Activated CD4-positive, alpha-beta T cell treated with anti-CD3 and anti-CD28 coated beads, Interleukin-2, amount 10 ng/mL, durations not matched to agents 7 days and 5 days (primary cell): ENCODE measurements around the gene OR2AE1. TPM values are rescaled to one million over a fixed set of nuclear protein-coding genes. Genes with fewer than 3 reads are reported as not detected.

ENCODE experiments used
- CTCF ChIA-PET: fragments of 350-600 bp; sonication (Branson Sonifier 250); formaldehyde crosslinking; loops from one replicate; lab custom pipeline; 2021; ENCODE audit warnings: antibody characterized with exemption; lab: Charles Lee
- POLR2A ChIA-PET: fragments of 350-600 bp; sonication (Branson Sonifier 250); formaldehyde crosslinking; loops from one replicate; lab custom pipeline; 2021; ENCODE audit warnings: antibody characterized with exemption; lab: Charles Lee
- DNase-seq: peaks from one replicate; pipeline ENCODE4 v3.0.0-alpha.2; 2020
- H3K27ac Mint-ChIP-seq: one replicate; pipeline ENCODE4 v1.8.0; 2021; ENCODE audit warnings: mild to moderate bottlenecking, moderate library complexity, mixed read lengths
- H3K27me3 Mint-ChIP-seq: one replicate; pipeline ENCODE4 v1.8.0; 2021; ENCODE audit warnings: mixed read lengths
- H3K36me3 Mint-ChIP-seq: one replicate; pipeline ENCODE4 v1.8.0; 2021; ENCODE audit warnings: low read depth, mixed read lengths
- H3K4me1 Mint-ChIP-seq: one replicate; pipeline ENCODE4 v1.8.0; 2021; ENCODE audit warnings: mixed read lengths
- H3K4me3 Mint-ChIP-seq: one replicate; pipeline ENCODE4 v1.8.0; 2021; ENCODE audit warnings: mild to moderate bottlenecking, moderate library complexity, mixed read lengths
- H3K9me3 Mint-ChIP-seq: one replicate; pipeline ENCODE4 v1.8.0; 2021; ENCODE audit warnings: mixed read lengths
- total RNA-seq, 2 experiments: library from RNA; stranded (reverse); gene quantifications; one replicate each; pipeline ENCODE4 v1.2.3, GENCODE V29; 2021

Gene OR2AE1
- total RNA-seq, 2 experiments from 2014 or later, result 0.25 TPM; not detected in 1

DNA sequence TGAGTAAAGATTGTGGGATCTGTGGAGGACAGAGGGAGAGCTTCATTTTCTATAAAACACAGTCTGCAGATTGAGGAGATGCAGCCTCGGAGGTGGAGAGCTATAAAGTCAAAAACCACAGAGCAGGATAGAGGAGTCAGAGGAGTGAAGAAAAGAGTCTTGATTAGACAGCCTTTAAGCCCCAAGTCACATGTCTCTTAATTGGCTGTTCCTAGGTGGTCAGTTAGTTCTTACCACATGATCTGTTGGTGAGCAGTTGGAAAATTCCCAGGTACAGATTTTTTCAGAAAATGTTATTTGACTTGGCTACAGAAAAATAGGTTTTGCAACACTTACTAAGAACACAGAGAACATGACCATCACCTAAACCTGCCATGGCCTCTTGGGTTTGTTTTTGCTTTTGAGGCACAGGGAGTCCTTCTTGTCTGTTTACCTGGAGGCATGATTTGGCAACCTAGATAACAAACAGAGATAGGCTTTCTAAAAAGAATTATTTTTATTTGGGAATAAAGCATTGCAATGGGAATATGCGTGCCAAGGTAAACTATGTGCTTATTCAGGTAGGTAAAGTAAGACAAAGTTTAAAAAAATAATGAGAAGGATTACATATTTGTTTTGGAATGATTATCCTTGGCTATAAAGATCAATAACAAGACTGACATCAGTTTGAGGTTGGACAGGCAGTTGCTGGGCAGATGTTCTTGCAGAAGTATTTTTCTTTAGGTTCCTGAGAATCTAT lies 49.6 kb downstream of the OR2AE1 start:
- H3K4me3 Mint-ChIP-seq, result no peak overlapping the region
- H3K27me3 Mint-ChIP-seq, result peaks cover 12% of the 10 kb centered on the region
- no peak for DNase-seq
- H3K27ac Mint-ChIP-seq, result no peak overlapping the region
- no peaks in the 10 kb centered on the region for H3K4me1 Mint-ChIP-seq
- ChIA-PET CTCF (interaction anchor here (0.6 kb wide), 1 partner anchor 1417 kb away, joined by 3 read pairs; no protein-coding TSS in a partner anchor), POLR2A (no interaction called here)
- H3K9me3 Mint-ChIP-seq, result no peaks in the 10 kb centered on the region
- H3K36me3 Mint-ChIP-seq, result no peaks in the 10 kb centered on the region

Other genes with a start within 250 kb of the OR2AE1 start
- gene CYP3A5, start 197.0 kb downstream of the OR2AE1 start, total RNA-seq, result not detected
- gene CYP3A7, start 141.8 kb downstream of the OR2AE1 start, total RNA-seq, result not detected
- gene CYP3A4, start 92.8 kb downstream of the OR2AE1 start, total RNA-seq, result not detected
- gene CYP3A43, start 49.0 kb downstream of the OR2AE1 start, total RNA-seq, result not detected
- gene TRIM4, start 42.5 kb upstream of the OR2AE1 start, total RNA-seq, result 10 to 100 TPM; 33.3 to 33.5 TPM
- under 1 TPM in 1 of 2 experiments, not detected in 1; 0.48 TPM for gene GJC3, start 52.6 kb upstream of the OR2AE1 start, total RNA-seq
- gene AZGP1, start 99.0 kb upstream of the OR2AE1 start, total RNA-seq, result not detected
- 10 to 100 TPM; 63.2 to 66.0 TPM for gene ZKSCAN1, start 138.6 kb upstream of the OR2AE1 start, total RNA-seq
- 1 to 10 TPM; 6.6 to 9.1 TPM for gene ZSCAN21, start 172.7 kb upstream of the OR2AE1 start, total RNA-seq
- 10 to 100 TPM; 24.5 to 28.3 TPM for gene ZNF3, start 204.7 kb upstream of the OR2AE1 start, total RNA-seq
- 10 to 100 TPM; 80.6 to 97.1 TPM for gene COPS6, start 211.9 kb upstream of the OR2AE1 start, total RNA-seq
- 100 to 1,000 TPM; 292 to 321 TPM for gene MCM7, start 224.4 kb upstream of the OR2AE1 start, total RNA-seq
- gene AP4M1, start 224.6 kb upstream of the OR2AE1 start, total RNA-seq, result 10 to 100 TPM; 13.1 to 14.1 TPM
- 10 to 100 TPM; 60.1 to 65.5 TPM for gene TAF6, start 242.3 kb upstream of the OR2AE1 start, total RNA-seq
- 10 to 100 TPM; 40.5 to 40.7 TPM for gene CNPY4, start 242.6 kb upstream of the OR2AE1 start, total RNA-seq
- gene MBLAC1, start 249.9 kb upstream of the OR2AE1 start, total RNA-seq, result 1 to 10 TPM; 2.3 to 3.6 TPM